GM18526 (cell line): ENCODE results near the gene AHRR.

Experiments
- POLR2A ChIP-seq: IDR thresholded peaks from 3 replicates; pipeline ENCODE4 v1.6.1; 2011; ENCODE audit not compliant: insufficient read length; ENCODE audit errors: extremely low read depth

Gene AHRR

DNA sequence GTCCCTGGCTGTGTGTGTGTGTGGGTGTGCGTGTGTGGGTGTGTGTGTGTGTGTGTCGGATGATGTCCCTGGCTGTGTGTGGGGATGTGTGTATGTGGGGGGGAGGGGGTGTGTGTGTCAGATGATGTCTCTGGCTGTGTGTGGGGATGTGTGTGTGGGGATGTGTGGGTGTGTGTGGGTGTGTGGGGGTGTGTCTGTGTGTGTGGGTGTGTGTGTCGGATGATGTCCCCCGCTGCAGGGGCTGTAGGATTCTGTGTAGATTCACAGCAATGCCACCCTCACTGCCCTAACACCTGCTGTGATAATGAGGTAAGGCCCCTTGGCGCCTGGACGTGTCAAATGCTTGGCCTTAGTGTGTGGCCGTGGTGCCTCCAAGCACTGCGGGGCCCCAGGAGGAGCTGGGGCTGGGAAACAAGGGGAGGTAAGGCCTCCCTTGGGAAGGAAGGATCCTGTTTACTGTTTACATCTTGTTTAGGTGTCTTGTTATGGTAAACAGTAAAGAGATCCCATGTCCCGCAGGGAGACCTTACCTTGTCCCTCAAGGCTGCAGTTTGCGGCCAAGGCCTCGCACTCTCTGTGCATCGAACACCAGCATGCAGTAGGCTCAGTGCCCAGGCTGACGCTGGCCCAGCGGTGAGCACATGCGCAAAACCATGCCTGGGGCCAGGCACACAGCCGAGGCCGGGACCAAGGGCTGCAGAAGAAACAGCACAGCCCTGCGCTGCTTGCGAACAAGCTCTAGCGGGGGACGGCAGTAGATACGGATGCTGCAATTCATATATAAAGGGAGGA, 24.1 kb downstream of the AHRR start:
- TF ChIP-seq POLR2A, result no peak

DNA sequence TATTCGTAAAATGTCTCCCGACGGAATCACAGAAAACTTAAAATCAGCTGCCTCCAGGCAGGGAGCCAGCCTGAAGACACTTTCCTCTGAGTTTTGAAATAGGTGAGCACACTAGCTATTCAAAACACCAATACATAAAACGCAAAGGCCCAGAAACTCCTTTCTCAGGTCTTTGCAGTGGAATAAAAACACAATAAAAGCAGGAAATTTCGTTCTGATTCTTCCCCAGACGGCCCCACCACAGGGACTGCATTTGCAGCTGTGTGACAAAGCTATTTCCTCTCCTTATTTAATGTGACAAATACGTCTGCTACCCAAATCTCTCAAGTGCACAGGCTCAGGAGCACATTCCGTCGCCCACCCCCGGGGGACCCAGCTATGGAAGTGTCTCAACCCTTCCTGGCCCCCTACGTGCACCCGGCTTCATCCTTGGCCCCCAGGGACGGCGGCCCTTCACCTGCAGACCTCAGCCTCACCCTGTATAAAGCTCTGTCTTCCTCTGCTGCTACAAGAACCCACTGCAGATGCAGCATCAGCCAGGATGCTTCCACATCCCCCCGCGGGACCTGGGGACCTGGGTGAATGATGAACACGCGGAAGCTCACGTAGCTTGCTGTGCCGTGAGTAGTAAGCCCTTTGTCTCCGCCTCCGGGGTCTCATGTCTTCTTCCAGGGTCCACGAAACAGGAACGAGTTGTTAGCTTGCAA, 24.9 kb downstream of the AHRR start:
- no peak for TF ChIP-seq POLR2A

DNA sequence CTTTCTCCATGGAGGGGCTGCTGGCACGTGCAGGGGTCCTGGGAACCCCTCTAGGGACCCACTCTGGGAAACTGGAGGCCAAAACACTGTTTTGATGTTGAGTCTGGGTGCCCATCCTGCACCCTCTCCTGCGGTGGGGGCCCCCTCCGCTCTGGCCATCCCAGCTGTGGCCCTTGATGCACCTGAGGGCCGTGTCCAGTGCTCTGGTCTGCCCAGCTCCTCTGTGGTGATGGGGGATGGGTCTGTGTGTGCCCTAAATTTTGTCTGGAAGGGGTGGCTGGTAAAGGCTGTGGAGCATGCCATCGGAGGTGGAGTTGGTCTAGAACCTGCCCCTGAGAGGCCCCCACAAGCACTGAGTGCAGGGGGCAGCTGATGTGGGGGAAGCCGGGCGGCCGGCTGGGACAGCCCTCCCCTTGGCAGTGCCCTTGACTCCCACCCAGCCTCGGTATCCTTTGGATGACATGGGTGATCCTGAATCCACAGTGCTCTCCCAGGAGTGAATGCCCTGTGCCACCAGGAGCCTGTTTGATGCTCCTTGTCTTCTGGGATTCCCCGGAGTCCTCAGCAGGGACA, 26.3 kb downstream of the AHRR start:
- TF ChIP-seq POLR2A, result no peak

DNA sequence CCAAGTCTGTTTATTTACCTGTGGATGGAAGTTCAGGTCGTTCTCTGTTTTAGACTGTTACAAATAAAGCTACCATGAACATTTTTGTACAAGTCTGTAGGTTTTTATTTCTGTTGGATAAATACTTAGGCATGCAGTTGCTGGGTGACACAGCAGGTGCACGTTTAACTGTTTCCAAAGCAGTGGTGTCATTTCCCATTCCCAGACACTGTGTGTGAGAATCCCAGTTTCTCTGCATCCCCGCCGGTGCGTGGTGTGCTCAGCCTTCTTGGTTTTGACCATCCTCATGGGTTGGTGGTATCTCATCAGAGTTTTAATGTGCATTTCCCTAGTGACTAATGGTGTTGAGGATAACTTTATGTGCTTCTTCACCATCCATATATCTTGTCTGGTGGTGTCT, 27.2 kb downstream of the AHRR start:
- TF ChIP-seq POLR2A, result no peak

DNA sequence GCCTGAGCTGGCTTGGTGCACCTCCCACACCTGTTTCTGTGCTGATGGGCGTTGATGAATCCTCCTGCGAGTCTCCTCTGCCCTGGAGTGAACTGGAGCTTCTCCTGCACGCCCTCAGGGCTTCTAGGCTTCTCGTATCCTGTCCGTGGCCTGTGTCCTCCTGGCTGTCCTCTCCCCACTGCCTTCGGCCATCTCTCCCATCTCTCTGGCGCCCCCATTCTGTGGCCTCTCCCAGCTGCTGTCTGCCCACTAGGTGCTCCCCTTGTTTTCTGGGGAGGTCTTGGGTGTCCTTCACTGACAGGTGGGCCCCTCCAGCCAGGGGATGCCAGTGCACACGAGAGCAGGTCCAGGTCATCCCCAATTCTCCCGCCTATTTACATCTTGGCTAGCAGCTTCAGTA, 28.8 kb downstream of the AHRR start:
- TF ChIP-seq POLR2A, result no peak

DNA sequence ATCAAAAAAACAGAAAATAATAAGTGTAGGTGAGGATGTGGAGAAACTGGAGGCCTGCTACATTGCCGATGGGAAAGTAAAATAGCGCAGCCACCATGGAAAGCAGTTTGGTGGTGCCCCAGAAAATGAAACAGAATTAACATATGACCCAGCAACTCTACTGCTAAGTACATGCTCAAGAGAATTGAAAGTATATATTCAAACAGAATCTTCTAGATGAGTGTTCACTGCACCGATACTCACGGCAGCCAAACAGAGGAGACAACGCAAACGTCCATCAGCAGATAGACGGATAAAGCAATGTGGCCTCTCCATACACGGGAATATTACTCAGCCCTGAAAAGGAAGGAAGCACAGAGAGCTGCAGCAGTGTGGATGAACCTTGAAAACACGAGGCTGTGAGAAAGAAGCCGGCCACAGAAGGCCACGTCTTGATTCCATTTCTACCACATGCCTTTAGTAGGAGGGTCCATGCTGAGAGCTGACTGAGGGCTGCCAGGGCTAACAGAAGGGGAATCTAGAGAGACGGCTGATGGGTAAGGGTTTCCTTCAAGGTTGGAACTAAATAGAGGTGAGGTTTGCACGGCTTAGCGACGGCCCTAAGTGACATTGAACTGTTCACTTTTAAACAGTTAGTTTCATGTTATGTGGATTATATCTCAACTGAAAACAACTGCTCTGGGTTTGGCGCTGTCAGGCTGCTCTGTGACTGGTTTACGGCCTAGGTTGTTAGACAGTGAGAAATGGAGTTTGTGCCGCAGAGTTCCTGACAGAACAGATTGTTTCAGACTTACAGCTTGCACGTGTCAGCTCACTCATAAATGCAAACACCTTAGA, 29.8 kb downstream of the AHRR start:
- TF ChIP-seq POLR2A, result no peak

DNA sequence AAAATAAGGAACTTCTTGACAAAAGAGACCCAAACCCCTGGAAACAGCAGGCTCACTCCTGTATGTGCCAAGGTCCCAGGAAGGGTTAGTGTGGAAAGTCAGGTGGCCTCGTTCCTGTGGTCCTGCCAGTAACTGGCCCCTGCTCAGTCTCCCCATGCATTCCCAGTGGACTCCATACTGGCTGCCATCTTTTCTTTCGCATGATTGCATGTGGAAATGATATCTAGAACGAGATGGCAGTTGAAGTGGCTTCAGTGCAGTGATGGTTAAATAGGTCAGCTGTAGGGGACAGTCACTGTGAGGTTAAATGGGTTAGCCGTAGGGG, 30.4 kb downstream of the AHRR start:
- TF ChIP-seq POLR2A, result no peak

DNA sequence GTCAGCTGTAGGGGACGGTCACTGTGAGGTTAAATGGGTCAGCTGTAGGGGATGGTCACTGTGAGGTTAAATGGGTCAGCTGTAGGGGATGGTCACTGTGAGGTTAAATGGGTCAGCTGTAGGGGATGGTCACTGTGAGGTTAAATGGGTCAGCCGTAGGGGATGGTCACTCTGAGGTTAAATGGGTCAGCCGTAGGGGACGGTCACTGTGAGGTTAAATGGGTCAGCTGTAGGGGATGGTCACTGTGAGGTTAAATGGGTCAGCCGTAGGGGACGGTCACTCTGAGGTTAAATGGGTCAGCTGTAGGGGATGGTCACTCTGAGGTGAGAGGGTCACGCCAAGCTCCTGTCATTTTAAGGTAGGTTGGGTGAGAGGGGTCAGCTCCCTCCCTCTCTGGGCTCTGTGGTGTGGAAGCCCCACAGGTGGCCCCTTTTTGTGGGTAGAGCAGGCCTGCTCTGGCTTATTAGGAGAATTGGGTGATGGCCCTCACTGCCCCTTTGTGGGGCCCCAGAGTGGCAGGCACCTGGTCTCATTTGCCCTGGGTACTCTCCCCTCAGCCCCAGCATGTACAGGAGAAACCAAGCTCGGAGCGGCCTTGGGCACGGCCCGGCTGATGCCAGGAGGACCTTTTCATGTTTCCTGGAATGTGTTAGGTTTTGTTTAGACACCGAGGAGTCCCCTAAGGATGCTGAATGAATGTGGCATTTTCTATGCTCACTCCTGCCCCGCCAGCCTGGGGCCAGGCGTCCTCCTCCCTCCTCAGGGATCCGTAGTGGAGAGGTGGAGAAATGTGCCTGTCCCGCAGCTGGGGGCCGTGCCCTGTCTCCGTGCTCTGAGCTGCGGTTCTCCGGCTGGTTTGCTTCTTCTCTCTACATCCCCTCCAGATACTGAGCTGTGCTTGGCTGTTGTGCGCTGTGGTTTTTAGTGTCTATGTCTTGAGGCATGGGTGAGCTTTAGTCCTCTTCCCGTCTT, 31.4 kb downstream of the AHRR start:
- no peak for TF ChIP-seq POLR2A

DNA sequence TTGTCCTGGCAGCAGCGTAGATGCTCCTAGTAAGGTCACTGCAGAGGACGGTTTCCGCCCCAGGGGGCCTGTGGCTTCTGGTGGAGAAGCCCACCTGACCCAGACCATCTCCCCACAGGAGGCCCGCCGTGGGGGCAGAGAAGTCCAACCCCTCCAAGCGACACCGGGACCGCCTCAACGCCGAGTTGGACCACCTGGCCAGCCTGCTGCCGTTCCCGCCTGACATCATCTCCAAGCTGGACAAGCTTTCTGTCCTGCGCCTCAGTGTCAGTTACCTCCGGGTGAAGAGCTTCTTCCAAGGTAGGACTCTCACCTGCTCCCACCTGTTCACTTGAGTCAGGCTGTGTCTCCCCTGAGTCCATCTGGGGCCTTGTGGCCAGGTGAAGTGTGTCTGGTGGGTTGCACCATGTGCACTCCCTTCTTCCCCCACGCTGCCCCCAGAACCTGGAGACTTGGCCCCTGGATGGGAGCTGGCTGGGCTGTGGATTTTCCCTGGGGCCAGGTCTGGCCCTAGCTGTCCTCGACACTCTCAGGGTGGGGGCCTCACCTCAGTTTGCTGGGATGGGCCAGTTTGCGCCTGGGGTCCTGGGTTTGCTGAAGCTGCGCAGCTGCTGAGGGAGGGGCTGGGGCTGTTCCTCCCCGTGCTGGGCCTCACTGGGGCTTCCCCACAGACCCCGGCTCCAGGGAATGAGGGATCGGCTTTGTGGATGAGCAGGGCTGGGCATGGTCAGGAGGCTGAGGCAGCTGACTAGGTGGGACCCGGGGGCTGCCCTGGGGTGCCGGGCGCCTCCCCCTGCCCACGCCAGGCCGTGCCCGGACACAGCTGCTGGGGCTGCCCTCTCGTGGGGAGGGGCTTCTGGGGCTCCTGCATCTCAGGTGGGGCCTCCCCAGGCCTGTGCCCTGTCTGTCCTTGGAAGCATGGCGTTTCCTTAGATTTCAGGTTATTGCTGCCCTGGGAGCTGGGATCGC, 32.4 kb downstream of the AHRR start:
- TF ChIP-seq POLR2A, result no peak

DNA sequence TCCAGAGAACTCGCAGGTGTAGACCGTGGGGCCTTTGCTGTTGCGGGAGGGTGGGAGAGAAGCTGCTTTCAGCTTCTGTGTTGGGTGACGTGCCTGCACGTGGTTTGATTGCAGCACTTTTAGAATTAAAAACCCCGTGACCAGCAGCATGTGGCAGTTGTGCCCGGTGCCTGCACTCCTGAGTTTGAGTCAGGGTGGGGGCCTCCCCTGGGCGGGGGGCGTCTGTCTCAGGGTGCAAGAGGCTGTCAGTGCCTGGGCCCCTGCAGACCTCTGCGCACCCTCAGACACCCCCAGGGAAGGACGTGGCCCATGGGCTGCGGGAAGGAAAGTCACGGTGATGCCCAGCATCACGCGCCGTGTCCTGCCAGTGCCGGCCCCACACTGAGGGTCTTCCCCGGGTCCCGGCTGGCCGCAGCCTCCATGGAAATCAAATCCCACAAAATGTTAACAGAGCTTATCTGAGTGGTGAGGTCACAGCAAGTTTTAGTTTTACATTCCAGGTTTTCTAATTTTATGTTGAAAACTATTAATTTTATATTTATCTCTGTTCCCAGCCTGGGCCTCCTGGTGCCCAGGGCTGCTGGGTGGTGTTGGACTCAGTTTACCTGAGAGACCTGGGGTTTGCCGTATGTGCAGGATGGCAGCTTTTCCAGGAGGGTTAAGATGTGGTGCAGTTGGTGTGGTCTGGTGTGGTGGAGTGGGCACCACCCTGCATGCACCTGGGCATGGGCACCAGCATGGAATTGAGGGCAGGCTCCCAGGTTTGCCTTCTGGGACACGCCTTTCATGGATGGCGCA, 33.3 kb downstream of the AHRR start:
- no peak for TF ChIP-seq POLR2A

DNA sequence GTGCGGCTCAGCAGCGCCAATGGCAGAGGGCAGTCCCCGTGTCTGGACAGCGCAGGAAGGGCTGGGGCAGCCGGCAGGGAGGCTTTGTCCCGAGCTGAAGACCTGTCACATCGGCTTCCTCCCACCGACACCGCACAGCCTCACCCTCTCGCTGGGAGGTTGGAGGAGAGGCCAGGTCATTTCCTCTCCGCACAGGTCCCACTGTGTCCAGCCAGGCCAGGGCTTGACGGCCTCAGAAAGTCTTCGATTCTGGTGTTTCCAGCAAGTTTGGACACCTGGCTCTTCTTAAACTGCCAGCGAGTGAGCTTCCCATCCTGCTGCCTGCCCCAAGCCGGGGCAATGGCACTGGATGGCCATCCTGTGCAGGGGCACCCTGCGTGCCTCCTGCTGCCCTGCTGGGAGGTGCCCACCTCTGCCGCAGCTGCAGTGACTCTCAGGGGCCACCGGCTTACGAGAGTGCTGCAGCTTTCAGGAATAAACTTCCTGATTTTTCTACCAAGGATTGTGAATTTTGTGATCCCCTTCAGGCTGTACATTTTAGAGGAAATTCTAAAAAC, 33.9 kb downstream of the AHRR start:
- no peak for TF ChIP-seq POLR2A

DNA sequence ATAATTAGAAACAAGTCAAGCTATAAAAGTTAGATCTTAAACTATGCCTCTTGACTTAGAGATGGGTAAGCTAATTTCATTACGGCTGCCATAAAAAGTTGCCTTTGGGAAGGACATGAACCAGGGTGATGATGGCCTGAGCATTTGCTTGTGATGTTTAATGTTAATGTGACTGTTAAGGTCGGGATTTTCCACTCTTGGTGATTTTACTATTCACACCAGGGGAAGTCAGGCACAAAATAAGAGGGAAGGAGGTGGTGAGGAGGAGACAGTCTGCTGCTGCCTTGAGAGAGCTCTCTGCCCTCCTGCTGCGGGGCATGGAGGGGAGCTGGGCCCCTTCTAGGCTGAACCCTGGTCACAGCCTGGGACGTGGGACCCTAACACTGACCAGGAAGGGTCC, 34.4 kb downstream of the AHRR start:
- TF ChIP-seq POLR2A, result no peak
